HepG2 (cell line): ENCODE measurements around the gene ABCB9. TPM values are rescaled to one million over a fixed set of nuclear protein-coding genes. Genes with fewer than 3 reads are reported as not detected.

Experiments
- ATF7 ChIP-seq, 2 experiments: fragments of 450-650 bp in 1 of 2; sonication (generic) in 1 of 2; formaldehyde crosslinking in 1 of 2; IDR thresholded peaks; 2 replicates each; pipeline versions ENCODE4 v1.4.0 to v1.6.1; 2016 to 2020; ENCODE audit warnings: antibody characterized with exemption in 1 of 2, mild to moderate bottlenecking in 1 of 2, missing genetic modification reagents in 1 of 2
- BORCS8-MEF2B ChIP-seq: sonication (generic); formaldehyde crosslinking; IDR thresholded peaks from 2 replicates; pipeline ENCODE4 v1.8.0; 2022; ENCODE audit warnings: mild to moderate bottlenecking, missing genetic modification reagents
- CCAR2 ChIP-seq: fragments of 200-400 bp; formaldehyde crosslinking; optimal IDR thresholded peaks from 2 replicates; pipeline ENCODE3; 2018; ENCODE audit warnings: low read depth, mild to moderate bottlenecking, low read length, moderate library complexity
- FIP1L1 ChIP-seq: fragments of 200-400 bp; formaldehyde crosslinking; IDR thresholded peaks from 2 replicates; pipeline ENCODE4 v1.6.1; 2018; ENCODE audit warnings: low read depth, mild to moderate bottlenecking, low read length, moderate library complexity, borderline replicate concordance; ENCODE audit not compliant: insufficient read depth
- GTF3A ChIP-seq: sonication (generic); formaldehyde crosslinking; conservative IDR thresholded peaks from 2 replicates; pipeline ENCODE4 v1.4.0; 2020; ENCODE audit warnings: mild to moderate bottlenecking, missing genetic modification reagents
- HDAC1 ChIP-seq: sonication (generic); formaldehyde crosslinking; IDR thresholded peaks from 2 replicates; pipeline ENCODE4 v1.5.1; 2020; ENCODE audit warnings: mild to moderate bottlenecking, missing genetic modification reagents
- IRF2 ChIP-seq: IDR thresholded peaks from 2 replicates; pipeline ENCODE4 v1.6.1; 2018; ENCODE audit warnings: missing genetic modification reagents, missing compliant biosample characterization
- JUN ChIP-seq: sonication (generic); formaldehyde crosslinking; IDR thresholded peaks from 2 replicates; pipeline ENCODE4 v1.4.0; 2020; ENCODE audit warnings: mild to moderate bottlenecking, missing genetic modification reagents
- KDM4B ChIP-seq: sonication (generic); formaldehyde crosslinking; IDR thresholded peaks from 2 replicates; pipeline ENCODE4 v1.4.0; 2020; ENCODE audit warnings: missing genetic modification reagents
- KMT2A ChIP-seq: sonication (generic); formaldehyde crosslinking; IDR thresholded peaks from 2 replicates; pipeline ENCODE4 v1.4.0; 2020; ENCODE audit warnings: missing genetic modification reagents
- NR3C1 ChIP-seq: sonication (generic); formaldehyde crosslinking; IDR thresholded peaks from 2 replicates; pipeline ENCODE4 v1.4.0; 2020; ENCODE audit warnings: missing genetic modification reagents
- PATZ1 ChIP-seq: sonication (generic); formaldehyde crosslinking; IDR thresholded peaks from 2 replicates; pipeline ENCODE4 v1.4.0; 2020; ENCODE audit warnings: missing genetic modification reagents
- SKIL ChIP-seq: sonication (generic); formaldehyde crosslinking; IDR thresholded peaks from 2 replicates; pipeline ENCODE4 v1.8.0; 2022; ENCODE audit warnings: missing genetic modification reagents, mild to moderate bottlenecking, moderate library complexity, borderline replicate concordance
- SMYD3 ChIP-seq: sonication (generic); formaldehyde crosslinking; IDR thresholded peaks from 2 replicates; pipeline ENCODE4 v1.8.1; 2023; ENCODE audit warnings: mild to moderate bottlenecking, missing genetic modification reagents
- TBL1XR1 ChIP-seq: fragments of 150-350 bp; IDR thresholded peaks from 2 replicates; pipeline ENCODE4 v1.6.1; 2014; ENCODE audit warnings: borderline replicate concordance, low read length; ENCODE audit not compliant: partially characterized antibody
- TERF1 ChIP-seq: sonication (generic); formaldehyde crosslinking; IDR thresholded peaks from 2 replicates; pipeline ENCODE4 v1.8.0; 2022; ENCODE audit warnings: mild to moderate bottlenecking, missing genetic modification reagents, moderate library complexity
- THAP11 ChIP-seq: IDR thresholded peaks from 2 replicates; pipeline ENCODE4 v1.6.1; 2016; ENCODE audit warnings: missing biosample characterization, missing genetic modification reagents
- THAP7 ChIP-seq: sonication (generic); formaldehyde crosslinking; IDR thresholded peaks from 2 replicates; pipeline ENCODE4 v1.8.1; 2023; ENCODE audit warnings: mild to moderate bottlenecking, missing genetic modification reagents
- ZNF30 ChIP-seq: sonication (generic); formaldehyde crosslinking; IDR thresholded peaks from 2 replicates; pipeline ENCODE4 v1.5.0; 2020; ENCODE audit warnings: mild to moderate bottlenecking, missing genetic modification reagents
- ZNF639 ChIP-seq: conservative IDR thresholded peaks from 2 replicates; pipeline ENCODE4 v1.6.1; 2018; ENCODE audit warnings: missing genetic modification reagents
- ZNF788 ChIP-seq: sonication (generic); formaldehyde crosslinking; IDR thresholded peaks from 2 replicates; pipeline ENCODE4 v1.5.0; 2020; ENCODE audit warnings: mild to moderate bottlenecking, missing genetic modification reagents, borderline replicate concordance
- ZSCAN25 ChIP-seq: sonication (generic); formaldehyde crosslinking; IDR thresholded peaks from 2 replicates; pipeline ENCODE4 v1.8.0; 2022; ENCODE audit warnings: mild to moderate bottlenecking, missing genetic modification reagents
- polyA plus RNA-seq, 8 experiments: library from polyadenylated mRNA; depleted of rRNA in 3 of 8; stranded (reverse) in 7 of 8; unstranded in 1 of 8; fragments of >200 nt; fragmentation: Illumina TruSeq in 4 of 8; extraction: Trizol in 4 of 8; gene quantifications; 2 replicates each; pipeline versions ENCODE4 v1.2.1 to v1.2.3, GENCODE V29; 2011 to 2016; ENCODE audit warnings: low read depth in 4 of 8, missing spikeins in 1 of 8, mixed read lengths in 1 of 8; ENCODE audit not compliant: insufficient read depth in 1 of 8
- total RNA-seq, 5 experiments: library from RNA; depleted of rRNA; stranded (reverse); fragments of >200 nt; fragmentation: Illumina TruSeq; extraction: Trizol; gene quantifications; 2 replicates each; pipeline ENCODE4 v1.2.3, GENCODE V29; 2016; ENCODE audit warnings: low read depth in 1 of 5

Gene ABCB9
- total and polyA plus RNA-seq, 2 of the 13 experiments (the other 11 are each of a cell fraction or from before 2014, with no cell fraction given) = 5.1 to 6.0 TPM

GRCh38 chr12:122965851-122966742 is at the start of gene ABCB9 (continued):
- TF ChIP-seq IRF2 (CRISPR knock-in tag) (0 out of 2 replicates have a peak, but pooled peaks have one; percentile 39), ZNF639 (CRISPR knock-in tag) (no peak), THAP11 (CRISPR knock-in tag) (no peak; the same call in 1 of the 2 replicates), ZNF788 (CRISPR knock-in tag) (0 out of 2 replicates have a peak, but pooled peaks have one; percentile 13), GTF3A (CRISPR knock-in tag) (no peak), CCAR2 (no peak), HDAC1 (CRISPR knock-in tag) (peak; percentile 55; the same call in 1 of the 2 replicates), ATF7 (IDR thresholded peaks at IDR 0.05) (no peak), ATF7 (CRISPR knock-in tag; IDR thresholded peaks at IDR 0.05) (no peak), TERF1 (CRISPR knock-in tag) (no peak), ZNF30 (no peak), THAP7 (CRISPR knock-in tag) (no peak), KMT2A (CRISPR knock-in tag) (no peak), KDM4B (no peak), FIP1L1 (no peak), PATZ1 (no peak), NR3C1 (CRISPR knock-in tag) (no peak), SMYD3 (CRISPR knock-in tag) (no peak), SKIL (CRISPR knock-in tag) (no peak), TBL1XR1 (no peak), ZSCAN25 (CRISPR knock-in tag) (no peak), JUN (CRISPR knock-in tag) (no peak), BORCS8-MEF2B (peak; percentile 81)
